Pons (tissue), 1 donor: ENCODE data around the gene NALCN.

Source experiments
- DNase-seq: peaks from one replicate; pipeline ENCODE4 v3.0.0-alpha.2; 2016; ENCODE audit warnings: low spot score

The NALCN gene

GRCh38 chr13:101204270-101205020 is 211.9 kb downstream of the NALCN start:
- no peak for DNase-seq

GRCh38 chr13:101202590-101202989 is 213.7 kb downstream of the NALCN start:
- DNase-seq: no peak

- DNase-seq: no peak
Measured at GRCh38 chr13:101190976-101191375, 225.3 kb downstream of the NALCN start.

DNA sequence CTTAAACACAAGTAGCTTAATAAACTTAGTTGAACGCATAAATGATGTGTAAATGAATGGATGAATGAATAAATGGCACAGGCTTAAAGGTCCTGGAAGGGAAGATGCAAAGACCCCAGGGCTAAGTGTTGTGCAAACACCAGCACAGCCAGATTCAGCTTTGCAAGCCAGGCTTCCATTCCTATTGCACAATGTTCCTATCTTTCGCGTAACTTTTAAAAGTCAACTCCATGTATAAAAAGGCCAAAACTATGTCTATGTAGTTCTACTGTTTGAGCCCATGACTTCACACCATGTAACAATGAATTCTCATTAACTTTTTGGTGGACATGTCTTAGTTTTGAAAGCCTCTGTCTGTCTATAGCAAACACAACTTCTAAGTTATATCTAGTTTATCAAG is 226.0 kb downstream of the NALCN start:
- no peak for DNase-seq

- DNase-seq: peak; percentile 65
Measured at GRCh38 chr13:101185606-101186005, 230.7 kb downstream of the NALCN start.

DNA sequence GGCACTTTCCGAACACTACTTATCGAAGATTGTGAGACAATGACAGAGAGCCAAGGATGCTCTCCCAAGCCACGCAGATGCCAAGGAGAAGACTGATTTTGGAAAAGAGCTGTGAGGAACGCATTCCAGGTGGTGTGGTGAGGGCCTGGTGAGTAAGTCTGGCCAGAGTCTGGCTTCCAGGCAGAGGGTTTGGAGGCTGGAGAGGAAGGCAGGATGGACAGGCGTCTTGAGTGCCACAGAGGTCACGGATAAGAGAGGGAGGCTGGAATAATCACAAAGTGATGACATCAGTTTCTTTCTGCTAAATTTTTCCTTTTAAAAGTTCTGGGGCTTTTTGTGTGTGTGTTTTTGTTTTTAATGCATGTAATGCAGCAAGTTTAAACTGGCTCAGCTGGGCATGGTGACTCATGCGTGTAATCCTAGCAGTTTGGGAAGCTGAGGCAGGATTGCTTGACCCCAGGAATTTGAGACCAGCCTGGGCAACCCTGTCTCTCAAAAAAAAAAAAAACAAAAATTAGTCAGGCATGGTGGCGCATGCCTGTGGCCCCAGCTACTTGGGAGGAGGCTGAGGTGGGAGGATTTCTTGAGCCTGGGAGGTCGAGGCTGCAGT is 235.1 kb downstream of the NALCN start:
- DNase-seq: no peak

DNA sequence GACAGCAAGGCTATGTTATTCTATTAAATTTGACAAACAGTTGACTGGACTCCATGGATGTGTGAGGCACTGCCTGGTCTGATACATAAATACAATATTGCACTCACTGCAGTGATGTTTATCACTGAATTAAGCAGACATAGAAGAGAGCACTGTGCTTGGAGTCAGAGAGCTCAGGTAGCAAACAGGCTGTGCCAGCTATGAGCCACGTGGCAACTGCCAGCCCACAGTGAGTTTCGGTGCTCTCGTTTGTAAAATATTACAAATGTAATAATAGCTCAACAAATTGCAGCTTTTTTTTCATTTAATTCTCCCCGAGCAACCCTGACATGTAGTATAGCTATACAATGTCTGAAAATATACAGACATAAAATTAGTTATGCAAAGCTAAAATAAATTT is 237.3 kb downstream of the NALCN start:
- DNase-seq: no peak

GRCh38 chr13:101178406-101178805 is 237.9 kb downstream of the NALCN start:
- DNase-seq: no peak

DNA sequence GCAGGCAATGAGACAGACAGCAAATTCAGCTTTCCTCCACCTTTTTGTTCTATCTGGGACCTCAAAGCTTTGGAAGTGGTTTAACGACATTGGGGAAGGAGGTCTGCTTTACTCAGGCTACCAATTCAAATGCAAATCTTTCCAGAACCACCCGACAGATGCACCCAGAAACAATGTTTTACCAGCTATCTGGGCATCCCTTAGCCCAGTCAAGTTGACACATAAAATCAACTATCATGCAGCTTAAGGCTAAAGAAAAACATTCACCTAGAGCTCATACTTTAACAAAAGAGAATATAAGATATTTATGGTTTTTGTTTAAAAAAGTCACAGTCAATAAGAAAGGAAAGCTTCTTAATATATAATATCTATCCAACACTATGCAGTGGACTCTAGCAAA is 246.0 kb downstream of the NALCN start:
- no peak for DNase-seq

GRCh38 chr13:101157261-101157660 is 259.0 kb downstream of the NALCN start:
- DNase-seq: no peak

GRCh38 chr13:101155920-101156319 is 260.4 kb downstream of the NALCN start:
- DNase-seq: no peak

- no peak for DNase-seq
Measured at GRCh38 chr13:101152184-101152583, 264.1 kb downstream of the NALCN start.

DNA sequence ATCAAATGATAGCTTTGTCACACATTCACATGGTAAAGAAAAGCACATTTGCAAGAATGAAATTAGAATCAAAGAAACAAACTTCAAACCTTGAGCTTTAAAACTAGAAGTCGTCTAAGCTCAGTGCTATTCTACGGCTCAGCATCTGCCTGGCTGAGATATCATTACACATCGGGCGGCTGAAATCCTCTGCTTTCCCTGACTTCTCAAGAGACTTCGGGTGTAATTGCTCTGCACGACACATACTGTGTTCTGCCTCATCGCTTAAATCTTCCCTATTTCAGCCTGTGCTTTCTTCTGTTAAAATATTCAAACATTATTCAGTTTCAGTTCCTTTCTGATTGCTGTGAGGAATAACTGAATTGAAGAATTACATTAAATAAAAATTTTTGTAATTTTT is 265.3 kb downstream of the NALCN start:
- peak; percentile 42 for DNase-seq

DNA sequence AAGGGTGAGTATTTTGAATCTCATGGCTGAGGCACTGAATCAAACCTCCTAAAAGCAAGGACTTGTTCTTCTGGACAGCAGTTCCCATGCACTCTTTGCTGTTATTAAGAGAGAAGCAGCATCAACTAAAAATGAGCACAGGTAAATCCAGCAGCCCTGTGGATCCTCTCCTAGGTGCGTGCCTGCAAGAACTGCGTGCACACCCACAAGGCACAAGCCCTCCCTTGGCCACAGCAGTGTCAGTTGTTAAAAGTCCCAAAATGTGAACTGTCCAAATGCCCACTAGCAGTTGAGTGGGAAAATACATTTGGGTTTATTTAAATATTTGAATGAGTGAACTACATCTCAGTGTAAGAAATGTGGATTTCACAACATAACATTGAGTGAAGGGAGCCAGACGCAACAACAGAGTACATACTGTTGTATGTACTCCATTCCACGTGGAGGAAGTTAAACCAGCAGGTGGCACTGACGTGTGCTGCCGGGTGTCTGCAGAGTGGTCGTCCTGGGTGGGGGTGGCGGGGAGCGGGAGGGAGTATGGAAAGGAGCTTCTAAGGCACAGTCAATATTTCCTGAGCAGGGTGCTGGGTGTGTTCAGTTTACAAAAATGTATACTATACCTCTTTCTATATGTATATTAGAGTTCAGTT is 266.4 kb downstream of the NALCN start:
- no peak for DNase-seq

- no peak for DNase-seq
Measured at GRCh38 chr13:101146101-101146898, 270.0 kb downstream of the NALCN start.

GRCh38 chr13:101144808-101145419 is 271.4 kb downstream of the NALCN start:
- peak; percentile 74 for DNase-seq

GRCh38 chr13:101140936-101141335 is 275.4 kb downstream of the NALCN start:
- DNase-seq: no peak

DNA sequence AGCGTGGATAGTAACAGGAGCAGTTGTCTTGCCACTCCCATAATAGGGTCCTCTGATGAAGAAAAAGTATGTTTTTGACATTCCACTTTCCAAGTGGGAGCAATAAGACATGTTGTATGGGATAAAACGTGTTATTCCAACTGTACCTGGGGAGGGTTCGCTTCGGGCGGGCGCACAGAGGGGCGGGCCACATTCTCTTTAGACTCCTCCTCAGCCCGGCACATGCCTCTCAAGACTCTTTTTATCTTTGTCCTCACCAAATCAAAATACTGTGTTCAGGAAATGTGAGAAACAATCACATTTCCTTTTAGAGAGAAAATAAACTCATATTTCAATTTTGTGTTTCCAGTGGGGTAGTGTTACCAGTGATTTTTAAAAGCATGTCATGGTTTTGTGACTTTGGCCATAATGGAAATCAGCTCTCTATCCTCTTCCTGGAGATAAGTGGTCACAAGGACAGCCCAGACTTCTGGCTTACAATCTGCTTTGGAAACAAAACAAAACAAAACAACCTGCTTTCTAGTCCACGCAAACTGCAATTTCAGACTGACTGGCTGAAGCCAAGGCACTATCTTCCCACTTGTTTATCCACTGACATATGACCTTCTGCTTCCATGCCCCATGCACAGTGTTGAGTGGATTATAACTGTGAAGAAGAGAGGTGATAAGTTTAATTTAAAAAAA is 276.1 kb downstream of the NALCN start:
- DNase-seq: no peak

GRCh38 chr13:101139081-101139480 is 277.2 kb downstream of the NALCN start:
- DNase-seq: no peak

DNA sequence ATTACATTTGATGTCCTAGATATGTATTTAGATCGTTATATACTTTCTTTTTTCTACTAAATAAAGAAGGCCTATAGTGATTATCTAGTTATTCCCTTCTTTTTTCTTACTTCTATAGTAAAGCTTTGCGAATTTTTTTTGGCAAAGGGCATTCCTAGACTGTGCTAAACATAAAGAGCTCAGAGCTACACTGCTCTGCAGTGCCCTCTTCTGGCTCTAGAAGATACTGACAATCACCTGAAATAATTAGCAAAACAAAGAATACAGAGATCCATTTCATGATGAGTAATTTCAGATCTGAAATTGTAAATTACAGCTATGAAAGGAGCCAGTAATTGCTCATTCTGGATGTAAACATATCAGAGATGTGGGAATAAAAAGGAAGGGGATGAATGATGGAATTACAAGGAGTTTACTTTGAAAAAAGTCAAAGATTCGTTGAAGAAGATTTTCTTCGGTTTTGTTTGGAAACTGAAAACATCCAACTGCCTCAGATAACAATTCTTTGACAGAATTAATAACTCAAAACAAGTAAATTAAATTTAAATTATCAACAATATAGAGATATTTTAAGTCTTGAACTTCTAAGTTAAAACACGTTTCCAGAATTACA is 288.5 kb downstream of the NALCN start:
- peak; percentile 70 for DNase-seq

DNA sequence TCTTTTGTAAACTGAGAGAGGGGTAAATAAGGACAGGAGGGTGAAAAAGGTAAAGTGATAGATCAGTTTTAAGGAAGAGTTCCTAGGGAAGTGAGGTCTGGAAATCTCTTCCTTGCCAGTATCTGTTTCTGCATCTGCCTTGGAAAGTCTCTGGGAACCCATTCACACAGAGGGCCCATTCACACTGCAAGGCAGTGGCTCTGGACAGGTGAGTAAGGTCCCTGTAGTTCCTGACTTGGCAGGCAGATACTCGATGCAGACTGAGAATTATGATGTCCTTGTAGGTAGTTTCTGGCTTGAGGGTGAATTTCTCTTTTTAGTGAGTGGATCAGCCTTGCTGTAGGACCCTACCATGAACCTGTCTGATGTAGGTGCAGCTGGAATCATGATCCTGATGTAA is 293.3 kb downstream of the NALCN start:
- DNase-seq: no peak
